Left ventricle myocardium superior (tissue), 1 donor: Measurements from ENCODE around the gene MRPL4. TPM values are rescaled to one million over a fixed set of nuclear protein-coding genes. Genes with fewer than 3 reads are reported as not detected.

Experiments used
- ATAC-seq: fragments of 200-7000 bp; cut with Tn5 transposase; one replicate; pipeline ENCODE4 v1.9.1; 2020; ENCODE audit warnings: mild to moderate bottlenecking, moderate library complexity
- DNase-seq: peaks from one replicate; pipeline ENCODE4 v3.0.0-alpha.2; 2020
- intact Hi-C: fragments of 100-400 bp; cut with micrococcal nuclease; formaldehyde crosslinking; loops from one replicate; pipeline ENCODE4 v1.11.0; 2022
- microRNA-seq: library from miRNA; unstranded; fragments of <30 nt; microRNA quantifications from one replicate; pipeline ENCODE4 v1.2.0, GENCODE V29; 2020; ENCODE audit warnings: borderline number of aligned reads
- total RNA-seq: library from RNA; stranded (reverse); fragmentation: NEBNext Ultra II Directional; extraction: Animal tissue kit (Norgen Biotek cat#: 25700); gene quantifications from one replicate; pipeline ENCODE4 v1.2.1, GENCODE V29; 2021
- donor health status: DM: no; HTN: yes; CAD: no; lungs with severe emphysema.

The MRPL4 gene
- total RNA-seq, 1 donor from 2014 or later, result 71.2 TPM

- intact Hi-C loops, result no loop called here
- ATAC-seq, result no peak
- DNase-seq, result no peak
These were observed 42.3 kb downstream of the MRPL4 start for GRCh38 chr19:10294368-10294697.

GRCh38 chr19:10295305-10295846, 43.4 kb downstream of the MRPL4 start:
- DNase-seq (peak; percentile 54), ATAC-seq (no peak)
- intact Hi-C loops, result no loop called here

- no peak for ATAC-seq
- intact Hi-C loops, result no loop called here
- no peak for DNase-seq
These were observed 44.0 kb downstream of the MRPL4 start for GRCh38 chr19:10295847-10296591.

- DNase-seq (no peak), ATAC-seq (peak; percentile 42)
- intact Hi-C loops, result no loop called here
These were observed 47.8 kb downstream of the MRPL4 start for GRCh38 chr19:10299545-10300458.

GRCh38 chr19:10305139-10305806, 53.3 kb downstream of the MRPL4 start:
- ATAC-seq, result peak; percentile 63
- DNase-seq, result no peak

GRCh38 chr19:10306327-10306726, 54.3 kb downstream of the MRPL4 start:
- intact Hi-C loops, result no loop called here
- DNase-seq (no peak), ATAC-seq (no peak)

More at GRCh38 chr19:10305139-10305806, 53.3 kb downstream of the MRPL4 start:
- intact Hi-C loops, result no loop called here

- intact Hi-C loops, result no loop called here
- no peak for ATAC-seq
- no peak for DNase-seq
These were observed 57.4 kb downstream of the MRPL4 start, which contains the start of gene ZGLP1 for GRCh38 chr19:10309423-10309822. Gene ZGLP1 (minus strand): TSS chr19:10309815.

Small RNAs within 50 kb of the gene (microRNA-seq; reads per million reads assigned to microRNA genes)
- gene MIR4322, result not detected

Other genes starting within 250 kb of the MRPL4 start
- 9.6 TPM for gene COL5A3, start 241.7 kb upstream of the MRPL4 start, total RNA-seq
- not detected for gene RDH8, start 238.7 kb upstream of the MRPL4 start, total RNA-seq
- gene SHFL, start 165.9 kb upstream of the MRPL4 start, total RNA-seq, result 8.2 TPM
- gene ANGPTL6, start 149.5 kb upstream of the MRPL4 start, total RNA-seq, result not detected
- 21.4 TPM for gene PPAN, start 145.9 kb upstream of the MRPL4 start, total RNA-seq
- 4.2 TPM for gene P2RY11, start 140.5 kb upstream of the MRPL4 start, total RNA-seq
- gene EIF3G, start 132.3 kb upstream of the MRPL4 start, total RNA-seq, result 179 TPM
- gene DNMT1, start 57.3 kb upstream of the MRPL4 start, total RNA-seq, result 25.1 TPM
- 5.3 TPM for gene S1PR2, start 20.9 kb upstream of the MRPL4 start, total RNA-seq
- 7.3 TPM for gene ICAM1, start 18.9 kb downstream of the MRPL4 start, total RNA-seq
- 0.52 TPM for gene ICAM4, start 34.7 kb downstream of the MRPL4 start, total RNA-seq
- gene ICAM5, start 37.7 kb downstream of the MRPL4 start, total RNA-seq, result 0.32 TPM
- gene ZGLP1, start 57.6 kb downstream of the MRPL4 start, total RNA-seq, result 0.87 TPM
- 18.2 TPM for gene FDX2, start 63.8 kb downstream of the MRPL4 start, total RNA-seq
- gene RAVER1, start 81.3 kb downstream of the MRPL4 start, total RNA-seq, result 12.3 TPM
- 25.3 TPM for gene ICAM3, start 87.4 kb downstream of the MRPL4 start, total RNA-seq
- gene TYK2, start 128.4 kb downstream of the MRPL4 start, total RNA-seq, result 56.0 TPM
- 157 TPM for gene CDC37, start 151.3 kb downstream of the MRPL4 start, total RNA-seq
- gene PDE4A, start 168.3 kb downstream of the MRPL4 start, total RNA-seq, result 36.1 TPM